Neural progenitor cell (in vitro differentiated cells): Measurements from ENCODE around the gene CRY2.

ENCODE experiments used
- CTCF ChIP-seq: fragments of 200-600 bp; sonication (generic); IDR thresholded peaks from 2 replicates; pipeline ENCODE4 v1.5.1; 2017; ENCODE audit warnings: antibody characterized with exemption, mild to moderate bottlenecking
- EZH2 ChIP-seq: fragments of 200-600 bp; sonication (generic); IDR thresholded peaks from 2 replicates; pipeline ENCODE4 v1.6.1; 2017; ENCODE audit warnings: antibody characterized with exemption, mild to moderate bottlenecking, moderate library complexity
- EZH2phosphoT487 ChIP-seq: fragments of 200-600 bp; sonication (generic); IDR thresholded peaks from 2 replicates; pipeline ENCODE4 v1.6.1; 2017; ENCODE audit warnings: antibody characterized with exemption

- TF ChIP-seq CTCF (no peak), EZH2 (no peak), EZH2phosphoT487 (no peak)
These were observed 80.0 kb downstream of the CRY2 start for GRCh38 chr11:45927332-45927683.
